Common myeloid progenitor, CD34-positive (primary cell): Measurements from ENCODE around the gene SALL1.

ENCODE experiments used
- CTCF ChIA-PET: fragments of 350-600 bp; sonication (Branson Sonifier 250); formaldehyde crosslinking; loops from one replicate; lab custom pipeline; 2021; ENCODE audit warnings: antibody characterized with exemption; lab: Charles Lee
- POLR2A ChIA-PET: fragments of 350-600 bp; sonication (Branson Sonifier 250); formaldehyde crosslinking; loops from one replicate; lab custom pipeline; 2021; ENCODE audit warnings: antibody characterized with exemption; lab: Charles Lee
- DNase-seq, 3 donors: peaks; one replicate each; pipeline versions ENCODE4 v3.0.0 to v3.0.0-alpha.2; 2013
- H3K27ac ChIP-seq, 2 experiments: 1 replicate in 1 of 2; 2 replicates in 1 of 2; pipeline ENCODE4 v1.7.0; 2013; ENCODE audit warnings: inconsistent platforms in 2 of 2, low read length in 2 of 2, mild to moderate bottlenecking in 2 of 2, low read depth in 1 of 2, moderate library complexity in 1 of 2; ENCODE audit not compliant: severe bottlenecking in 2 of 2, insufficient read depth in 1 of 2, poor library complexity in 1 of 2
- H3K27me3 ChIP-seq, 5 experiments: replicated peaks in 2 of 5; 1 replicate in 3 of 5; 2 replicates in 2 of 5; pipeline versions ENCODE4 v1.6.1 to v1.7.0; 2013; ENCODE audit warnings: low read length in 4 of 5, mild to moderate bottlenecking in 2 of 5, moderate library complexity in 2 of 5, inconsistent platforms in 1 of 5; ENCODE audit not compliant: insufficient read depth in 5 of 5, control insufficient read depth in 4 of 5
- H3K36me3 ChIP-seq, 4 experiments: 1 replicate in 2 of 4; 2 replicates in 2 of 4; pipeline versions ENCODE4 v1.6.1 to v1.7.0; 2013; ENCODE audit warnings: low read length in 3 of 4, control low read depth in 1 of 4, mild to moderate bottlenecking in 1 of 4; ENCODE audit not compliant: control insufficient read depth in 4 of 4, insufficient read depth in 4 of 4
- H3K4me1 ChIP-seq, 4 experiments: 1 replicate in 3 of 4; 2 replicates in 1 of 4; pipeline versions ENCODE4 v1.6.1 to v1.7.1; 2013; ENCODE audit warnings: low read length in 3 of 4, mild to moderate bottlenecking in 3 of 4, control low read depth in 1 of 4, inconsistent platforms in 1 of 4, moderate library complexity in 1 of 4; ENCODE audit not compliant: control insufficient read depth in 4 of 4, insufficient read depth in 4 of 4; ENCODE audit errors: control extremely low read depth in 1 of 4
- H3K4me3 ChIP-seq, 7 experiments: 1 replicate in 4 of 7; 2 replicates in 3 of 7; pipeline versions ENCODE4 v1.5.1 to v1.7.0; 2013; ENCODE audit warnings: mild to moderate bottlenecking in 7 of 7, low read length in 6 of 7, moderate library complexity in 6 of 7, inconsistent platforms in 2 of 7, low read depth in 2 of 7, control low read depth in 1 of 7; ENCODE audit not compliant: insufficient read depth in 4 of 7, control insufficient read depth in 1 of 7; ENCODE audit errors: extremely low read depth in 1 of 7
- H3K9me3 ChIP-seq, 5 experiments: 1 replicate in 4 of 5; 2 replicates in 1 of 5; pipeline versions ENCODE4 v1.6.1 to v1.7.1; 2013; ENCODE audit warnings: low read length in 4 of 5, mild to moderate bottlenecking in 2 of 5, inconsistent platforms in 1 of 5, low read depth in 1 of 5, moderate library complexity in 1 of 5; ENCODE audit not compliant: control insufficient read depth in 4 of 5, insufficient read depth in 2 of 5; ENCODE audit errors: control extremely low read depth in 1 of 5
- WGBS: methylation state at CpG from one replicate; pipeline ENCODE4 v1.1.5; 2013; ENCODE audit not compliant: insufficient coverage; 5-methylcytosine and 5-hydroxymethylcytosine counted together

Gene SALL1

DNA sequence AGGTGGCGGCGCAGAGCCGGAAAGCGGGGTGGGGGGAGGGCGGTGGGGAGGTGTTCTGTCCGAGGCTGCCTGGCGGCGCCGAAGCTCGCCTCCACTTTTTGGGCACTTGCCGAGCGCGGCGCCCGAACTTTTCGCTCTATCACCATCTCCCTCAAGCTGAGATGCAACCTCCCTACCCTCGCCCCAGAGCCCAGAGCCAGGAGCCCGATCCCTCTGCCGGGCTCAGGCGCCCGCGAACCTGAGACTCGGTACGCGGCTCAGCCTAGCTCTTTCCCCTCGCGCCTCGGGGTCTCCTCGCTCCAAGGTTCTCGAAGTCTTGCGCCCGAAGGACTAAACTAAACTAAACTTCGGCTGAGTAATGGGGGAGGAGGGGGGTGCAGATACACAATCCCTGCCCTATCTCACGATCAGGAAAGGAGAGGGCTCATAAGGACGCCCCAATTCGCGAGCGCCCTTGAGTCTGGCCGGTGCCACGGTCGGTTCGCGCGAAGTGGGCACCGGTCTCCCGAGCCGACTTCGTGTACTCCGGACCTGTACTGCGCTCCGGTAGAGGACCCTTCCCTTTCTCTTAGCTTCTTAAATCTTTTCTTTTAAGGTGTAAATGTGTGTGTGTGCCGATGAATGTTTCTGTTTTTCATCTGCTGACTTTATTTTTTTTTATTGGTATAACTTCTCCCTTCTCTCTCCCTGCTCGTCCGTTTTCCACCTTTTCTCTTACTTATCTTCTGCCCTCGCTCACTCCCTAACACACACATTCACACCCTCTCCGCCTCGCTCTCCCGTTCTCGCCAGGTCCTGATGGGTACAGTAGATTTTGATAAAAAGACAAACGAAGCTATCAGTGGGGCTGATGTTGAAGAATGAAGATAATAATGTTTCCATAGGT is 1.9 kb upstream of the SALL1 start:
- Histone ChIP-seq H3K36me3 (no peaks in the 10 kb centered on the region), H3K27me3 (peaks cover 22 to 99% (median 58%) of the 10 kb centered on the region in 5 experiments), H3K9me3 (no peaks in the 10 kb centered on the region), H3K4me3 (peak overlapping the region in 1 of 7 experiments; percentile 1), H3K27ac (no peak overlapping the region), H3K4me1 (peaks cover 0 to 44% (median 20%) of the 10 kb centered on the region in 4 experiments)
- ChIA-PET CTCF (no interaction called here), POLR2A (no interaction called here)
- no peak for DNase-seq
- WGBS: 4% methylated on average over 32 of the region's 60 CpGs

DNA sequence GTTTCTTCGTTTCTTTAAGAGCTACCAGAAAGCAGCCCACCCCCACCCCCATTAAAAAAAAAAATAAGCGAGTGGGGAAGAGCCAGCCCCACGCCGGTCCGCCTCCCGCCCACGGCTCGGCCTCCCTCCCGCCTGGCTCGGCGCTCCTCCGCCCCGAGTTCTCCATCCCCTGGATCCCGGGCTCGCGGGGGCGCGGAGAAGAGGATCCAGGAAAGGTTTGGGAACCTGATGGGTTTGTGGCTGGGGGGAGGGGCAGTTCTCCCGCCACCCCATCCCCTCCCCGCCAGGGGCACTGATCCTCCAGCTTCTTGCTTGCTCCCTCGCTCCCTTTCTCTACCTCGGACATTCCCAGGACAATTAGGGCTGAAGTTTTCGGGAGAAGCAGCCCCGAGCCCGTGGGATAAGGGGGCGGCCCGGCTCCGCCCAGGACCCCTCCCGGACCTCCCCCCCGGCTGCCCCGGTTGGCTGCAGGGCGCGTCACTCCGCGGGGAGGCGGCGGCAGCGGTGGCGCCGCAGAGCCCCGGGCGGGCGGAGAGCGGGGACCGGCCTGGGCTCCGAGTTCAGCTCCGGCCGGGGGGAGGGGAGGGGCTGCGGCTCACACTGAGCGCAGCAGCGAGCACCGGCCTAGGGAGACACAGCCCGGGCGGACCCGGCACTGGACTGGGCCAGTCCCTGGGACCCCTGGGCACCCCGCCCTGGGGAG is 1.0 kb upstream of the SALL1 start:
- WGBS: 0% methylated on average over 27 of the region's 56 CpGs
- Histone ChIP-seq H3K4me3 (peak overlapping the region in 4 of 7 experiments; percentile 31 to 49 (median 40)), H3K27ac (no peak overlapping the region), H3K9me3 (no peaks in the 10 kb centered on the region), H3K4me1 (peaks cover 0 to 44% (median 20%) of the 10 kb centered on the region in 4 experiments), H3K27me3 (peaks cover 28 to 97% (median 54%) of the 10 kb centered on the region in 5 experiments), H3K36me3 (no peaks in the 10 kb centered on the region)
- DNase-seq: peak in 1 of 3 donors; percentile 25
- ChIA-PET POLR2A (no interaction called here), CTCF (no interaction called here)

DNA sequence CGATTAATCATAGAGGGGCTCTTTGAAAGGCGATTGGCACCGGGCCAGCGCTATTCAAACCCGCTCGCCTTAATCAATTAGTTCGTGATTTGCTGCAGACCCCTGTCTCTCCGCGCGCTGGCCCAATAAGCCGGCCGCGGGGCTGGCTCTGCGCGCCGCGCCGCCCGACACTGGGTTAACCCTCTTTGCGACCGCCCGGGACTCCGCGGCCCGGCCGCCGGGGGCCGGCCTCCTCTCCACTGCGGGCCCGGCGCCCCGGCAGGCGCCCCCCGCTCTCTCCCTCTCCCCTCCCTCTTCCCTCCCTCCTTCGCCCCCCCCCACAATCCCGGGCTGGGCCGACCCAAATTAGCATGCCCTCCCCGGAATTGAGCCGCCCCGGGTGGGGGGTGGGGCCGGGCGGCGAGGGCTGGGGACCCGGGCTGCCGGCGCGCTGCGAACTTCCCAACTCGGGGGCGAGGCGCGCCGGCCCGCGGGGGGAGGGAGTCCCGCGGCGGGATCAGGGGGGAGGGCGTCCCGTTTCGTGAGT is 428 bp upstream of the SALL1 start:
- ChIA-PET CTCF (no interaction called here), POLR2A (no interaction called here)
- no peak for DNase-seq
- no peaks in the 10 kb centered on the region for H3K36me3 ChIP-seq
- peaks cover 0 to 44% (median 20%) of the 10 kb centered on the region in 4 experiments for H3K4me1 ChIP-seq
- H3K4me3 ChIP-seq: peak overlapping the region in 2 of 7 experiments; percentile 45 to 49
- WGBS: 0% methylated on average over 17 of the region's 61 CpGs
- H3K27me3 ChIP-seq: peaks cover 24 to 97% (median 54%) of the 10 kb centered on the region in 5 experiments
- H3K27ac ChIP-seq: no peak overlapping the region
- no peaks in the 10 kb centered on the region for H3K9me3 ChIP-seq

DNA sequence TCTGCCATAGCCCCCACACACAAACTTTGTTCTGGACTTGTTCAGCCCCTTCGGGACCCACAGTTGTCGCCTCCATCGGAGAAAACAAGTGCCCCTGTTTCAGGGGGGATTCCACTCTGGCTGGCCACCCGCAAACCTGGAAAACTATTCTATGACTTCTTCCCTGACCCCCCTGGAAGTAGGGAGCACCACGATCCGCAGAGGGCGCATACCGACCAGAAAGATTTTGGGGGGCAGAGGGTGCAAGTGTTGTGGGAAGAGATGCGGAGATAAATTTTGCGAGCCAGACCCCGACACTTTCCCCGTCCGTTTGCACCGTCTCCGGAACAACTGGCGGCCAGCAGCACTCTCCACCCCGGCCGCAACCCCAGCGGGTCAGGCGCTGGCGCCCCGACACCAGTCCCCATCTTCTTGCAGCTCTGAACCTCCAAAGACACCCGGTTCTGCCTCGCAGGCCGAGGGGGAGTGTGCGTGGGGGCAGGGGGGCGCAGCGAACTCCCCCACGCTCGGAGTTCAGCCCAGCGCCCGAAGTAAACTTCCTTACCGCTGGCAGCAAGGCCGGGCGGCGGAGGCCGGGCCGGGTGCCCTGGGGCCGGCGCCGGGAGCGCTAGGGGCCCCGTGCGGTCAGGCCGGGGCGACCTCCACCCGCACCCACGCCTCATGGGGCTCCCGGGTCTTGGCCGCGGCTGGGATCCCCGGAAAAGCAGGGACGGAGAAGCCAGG is 744 bp downstream of the SALL1 start:
- Histone ChIP-seq H3K27ac (no peak overlapping the region), H3K27me3 (peaks cover 27 to 96% (median 55%) of the 10 kb centered on the region in 5 experiments), H3K4me1 (peaks cover 0 to 37% (median 18%) of the 10 kb centered on the region in 4 experiments), H3K4me3 (peak overlapping the region in 1 of 7 experiments; percentile 23), H3K36me3 (no peaks in the 10 kb centered on the region), H3K9me3 (no peaks in the 10 kb centered on the region)
- DNase-seq: no peak
- 3% methylated on average over 31 of the region's 53 CpGs for WGBS
- ChIA-PET CTCF (no interaction called here), POLR2A (no interaction called here)

DNA sequence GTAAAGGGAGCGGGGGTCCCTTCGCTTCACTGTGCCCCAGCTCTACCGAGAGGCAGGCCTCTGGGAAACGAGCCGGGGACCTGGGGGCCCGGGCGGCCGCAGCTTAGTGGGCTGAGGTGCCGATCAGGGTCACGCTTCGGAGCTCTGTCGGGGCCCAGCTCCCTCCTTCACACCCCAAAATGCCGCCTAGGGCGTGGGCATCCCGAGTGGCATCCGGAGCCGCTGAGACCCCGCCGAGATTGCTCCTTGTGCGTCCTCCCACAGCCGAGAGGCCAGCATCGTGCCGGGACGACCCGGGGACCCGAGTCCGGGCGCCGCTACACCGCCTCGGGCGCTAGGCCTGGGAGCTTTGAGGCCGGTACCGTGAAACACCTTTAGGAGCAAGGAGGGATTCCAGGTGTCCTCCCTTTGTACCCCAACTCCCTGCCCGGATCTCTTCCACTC is 1.3 kb downstream of the SALL1 start:
- Histone ChIP-seq H3K27me3 (peaks cover 27 to 95% (median 55%) of the 10 kb centered on the region in 5 experiments), H3K9me3 (no peaks in the 10 kb centered on the region), H3K36me3 (no peaks in the 10 kb centered on the region), H3K4me1 (peaks cover 0 to 31% (median 14%) of the 10 kb centered on the region in 4 experiments), H3K4me3 (no peak overlapping the region), H3K27ac (no peak overlapping the region)
- 3% methylated on average over 30 of the region's 35 CpGs for WGBS
- CTCF ChIA-PET: no interaction called here
- POLR2A ChIA-PET: no interaction called here
- no peak for DNase-seq

- CTCF ChIA-PET: no interaction called here
- Histone ChIP-seq H3K4me3 (no peak overlapping the region), H3K36me3 (no peaks in the 10 kb centered on the region), H3K4me1 (peaks cover 0 to 28% (median 13%) of the 10 kb centered on the region in 4 experiments), H3K9me3 (no peaks in the 10 kb centered on the region), H3K27ac (no peak overlapping the region), H3K27me3 (peaks cover 26 to 95% (median 53%) of the 10 kb centered on the region in 5 experiments)
- no peak for DNase-seq
- POLR2A ChIA-PET: no interaction called here
- 10% methylated on average over 11 of the region's 16 CpGs for WGBS
These were observed 1.8 kb downstream of the SALL1 start for GRCh38 chr16:51149251-51149661.
